Progenitor cell of endocrine pancreas (in vitro differentiated cells): ENCODE measurements around the gene NKG7. TPM values are rescaled to one million over a fixed set of nuclear protein-coding genes. Genes with fewer than 3 reads are reported as not detected.

Source experiments
- DNase-seq: peaks from one replicate; pipeline ENCODE4 v3.0.0; 2021; ENCODE audit warnings: low spot score; ENCODE audit not compliant: unreplicated experiment
- H3K27ac Mint-ChIP-seq: 2 replicates; pipeline ENCODE4 v1.8.0; 2021; ENCODE audit warnings: mild to moderate bottlenecking, moderate library complexity, mixed read lengths
- H3K27me3 Mint-ChIP-seq: 2 replicates; pipeline ENCODE4 v1.8.0; 2021; ENCODE audit warnings: mixed read lengths
- H3K36me3 Mint-ChIP-seq: 2 replicates; pipeline ENCODE4 v1.8.0; 2022; ENCODE audit warnings: mixed read lengths; ENCODE audit not compliant: insufficient read depth
- H3K4me1 Mint-ChIP-seq: 2 replicates; pipeline ENCODE4 v1.8.0; 2021; ENCODE audit warnings: low read depth, mixed read lengths
- H3K4me3 Mint-ChIP-seq: 2 replicates; pipeline ENCODE4 v1.8.0; 2021; ENCODE audit warnings: low read depth, mild to moderate bottlenecking, moderate library complexity, mixed read lengths
- H3K9me3 Mint-ChIP-seq: 2 replicates; pipeline ENCODE4 v1.8.0; 2021; ENCODE audit warnings: low read depth, mixed read lengths
- total RNA-seq: library from RNA; stranded (reverse); gene quantifications from 2 replicates; pipeline ENCODE4 v1.2.1, GENCODE V29; 2021
- TF ChIP-seq, protein P1 (sequence below): fragments of 200-600 bp; sonication (generic); IDR thresholded peaks from one replicate; pipeline ENCODE4 v1.5.0; 2021; ENCODE audit warnings: antibody characterized with exemption, mild to moderate bottlenecking; ENCODE audit not compliant: unreplicated experiment

The NKG7 gene
- total RNA-seq, 1 donor from 2014 or later = not detected

DNA sequence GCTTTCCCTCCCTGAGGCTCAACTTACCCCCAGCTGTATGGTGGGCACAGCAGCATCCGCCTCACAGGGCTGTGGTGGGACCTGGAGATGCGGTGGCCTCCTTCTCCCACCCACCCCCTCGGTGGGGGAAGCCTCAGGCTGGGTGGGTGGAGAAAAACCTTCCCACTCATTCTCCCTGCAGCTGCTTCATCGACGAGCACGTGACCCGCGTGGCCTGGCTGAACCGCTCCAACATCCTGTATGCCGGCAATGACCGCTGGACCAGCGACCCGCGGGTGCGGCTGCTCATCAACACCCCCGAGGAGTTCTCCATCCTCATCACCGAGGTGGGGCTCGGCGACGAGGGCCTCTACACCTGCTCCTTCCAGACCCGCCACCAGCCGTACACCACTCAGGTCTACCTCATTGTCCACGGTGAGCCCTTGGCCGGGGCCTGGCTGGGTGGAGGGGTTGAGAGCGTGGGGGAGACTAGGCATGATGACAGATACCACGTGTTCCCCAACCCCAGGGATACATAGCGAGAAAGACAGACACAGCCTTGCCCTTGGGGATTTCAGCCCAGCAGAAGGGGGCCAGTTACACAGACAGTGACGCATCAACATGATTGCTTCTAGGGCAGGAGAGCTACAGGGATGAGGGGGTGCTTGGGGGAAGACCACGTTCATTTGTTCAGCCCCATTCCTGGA lies 48.8 kb downstream of the NKG7 start:
- Mint-ChIP-seq H3K36me3 (peaks cover 16% of the 10 kb centered on the region), H3K4me3 (no peak overlapping the region), H3K27ac (no peak overlapping the region), H3K27me3 (no peaks in the 10 kb centered on the region), H3K4me1 (peaks cover 5% of the 10 kb centered on the region), H3K9me3 (no peaks in the 10 kb centered on the region)
- TF ChIP-seq, protein P1, sequence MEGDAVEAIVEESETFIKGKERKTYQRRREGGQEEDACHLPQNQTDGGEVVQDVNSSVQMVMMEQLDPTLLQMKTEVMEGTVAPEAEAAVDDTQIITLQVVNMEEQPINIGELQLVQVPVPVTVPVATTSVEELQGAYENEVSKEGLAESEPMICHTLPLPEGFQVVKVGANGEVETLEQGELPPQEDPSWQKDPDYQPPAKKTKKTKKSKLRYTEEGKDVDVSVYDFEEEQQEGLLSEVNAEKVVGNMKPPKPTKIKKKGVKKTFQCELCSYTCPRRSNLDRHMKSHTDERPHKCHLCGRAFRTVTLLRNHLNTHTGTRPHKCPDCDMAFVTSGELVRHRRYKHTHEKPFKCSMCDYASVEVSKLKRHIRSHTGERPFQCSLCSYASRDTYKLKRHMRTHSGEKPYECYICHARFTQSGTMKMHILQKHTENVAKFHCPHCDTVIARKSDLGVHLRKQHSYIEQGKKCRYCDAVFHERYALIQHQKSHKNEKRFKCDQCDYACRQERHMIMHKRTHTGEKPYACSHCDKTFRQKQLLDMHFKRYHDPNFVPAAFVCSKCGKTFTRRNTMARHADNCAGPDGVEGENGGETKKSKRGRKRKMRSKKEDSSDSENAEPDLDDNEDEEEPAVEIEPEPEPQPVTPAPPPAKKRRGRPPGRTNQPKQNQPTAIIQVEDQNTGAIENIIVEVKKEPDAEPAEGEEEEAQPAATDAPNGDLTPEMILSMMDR = no peak
- no peak for DNase-seq

DNA sequence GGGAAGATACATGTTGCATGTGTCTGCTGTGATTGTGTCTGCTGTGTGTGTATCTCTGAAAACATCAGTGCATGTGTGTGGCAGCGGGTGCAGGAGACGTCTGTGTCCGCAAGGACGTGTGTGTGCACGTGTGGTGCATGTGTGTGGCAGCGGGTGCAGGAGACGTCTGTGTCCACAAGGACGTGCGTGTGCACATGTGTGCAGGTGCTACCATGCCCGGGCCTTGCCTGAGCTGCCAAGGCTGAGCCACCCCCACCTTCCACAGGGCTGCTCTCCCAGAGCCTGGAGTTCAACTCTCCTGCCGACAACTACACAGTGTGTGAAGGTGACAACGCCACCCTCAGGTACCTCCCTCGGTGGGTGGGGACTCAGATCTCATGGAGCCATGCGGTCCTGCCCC lies 50.7 kb downstream of the NKG7 start:
- DNase-seq = no peak
- H3K36me3 Mint-ChIP-seq = peaks cover 15% of the 10 kb centered on the region
- no peak overlapping the region for H3K4me3 Mint-ChIP-seq
- no peaks in the 10 kb centered on the region for H3K9me3 Mint-ChIP-seq
- H3K27me3 Mint-ChIP-seq = no peaks in the 10 kb centered on the region
- H3K4me1 Mint-ChIP-seq = peaks cover 4% of the 10 kb centered on the region
- TF ChIP-seq, protein P1 = no peak
- H3K27ac Mint-ChIP-seq = no peak overlapping the region

Other genes with a start within 250 kb of the NKG7 start
- gene SIGLEC9, start 247.7 kb downstream of the NKG7 start, total RNA-seq = not detected in 2 replicates
- not detected in 2 replicates for gene SIGLEC7, start 230.4 kb downstream of the NKG7 start, total RNA-seq
- gene CD33, start 147.6 kb downstream of the NKG7 start, total RNA-seq = not detected in 2 replicates
- gene SIGLECL1, start 121.6 kb downstream of the NKG7 start, total RNA-seq = not detected in 2 replicates
- gene IGLON5, start 61.0 kb downstream of the NKG7 start, total RNA-seq = 44.8 and 44.9 TPM in 2 replicates
- gene VSIG10L, start 30.5 kb downstream of the NKG7 start, total RNA-seq = 6.3 and 7.0 TPM in 2 replicates
- 63.2 and 69.5 TPM in 2 replicates for gene ETFB, start 6.3 kb downstream of the NKG7 start, total RNA-seq
- gene CLDND2, start 3.7 kb downstream of the NKG7 start, total RNA-seq = 0.73 and 1.4 TPM in 2 replicates
- gene LIM2, start 15.3 kb upstream of the NKG7 start, total RNA-seq = not detected in 2 replicates
- gene C19orf84, start 17.9 kb upstream of the NKG7 start, total RNA-seq = 0.53 and 0.98 TPM in 2 replicates
- gene SIGLEC10, start 45.0 kb upstream of the NKG7 start, total RNA-seq = not detected in 2 replicates
- not detected in 2 replicates for gene SIGLEC8, start 85.8 kb upstream of the NKG7 start, total RNA-seq
- not detected in 2 replicates for gene CEACAM18, start 105.9 kb upstream of the NKG7 start, total RNA-seq
- not detected in 2 replicates for gene SIGLEC12, start 129.1 kb upstream of the NKG7 start, total RNA-seq
- gene SIGLEC6, start 159.0 kb upstream of the NKG7 start, total RNA-seq = not detected in 2 replicates
- 14.6 and 14.9 TPM in 2 replicates for gene ZNF175, start 198.6 kb upstream of the NKG7 start, total RNA-seq